GM12878 (cell line): ENCODE data around the gene IKZF1. TPM values are rescaled to one million over a fixed set of nuclear protein-coding genes. Genes with fewer than 3 reads are reported as not detected.
A peak's percentile ranks its signal among the peaks of the same experiment; 100 is the strongest.

Experiments
- ATAC-seq: fragments of 200-7000 bp; cut with Tn5 transposase; 3 replicates; pipeline ENCODE4 v1.9.1; 2020; ENCODE audit warnings: mild to moderate bottlenecking, moderate library complexity
- BruUV-seq: library from RNA; stranded (reverse); fragments of 400-500 nt; replicated peaks from 2 replicates; lab custom pipeline; 2021; lab: Mats Ljungman, UMichigan
- CTCF ChIA-PET: fragments of 300-600 bp; sonication (Branson Sonifier 250); formaldehyde crosslinking; extraction: SDS; loops from one replicate; lab custom pipeline; 2021; ENCODE audit warnings: inconsistent platforms; lab: Yijun Ruan, JAX
- POLR2A ChIA-PET: fragments of 350-600 bp; formaldehyde crosslinking; extraction: SDS; loops from one replicate; lab custom pipeline; 2021; ENCODE audit warnings: inconsistent platforms; lab: Charles Lee
- RAD21 ChIA-PET: fragments of 300-600 bp; sonication (Branson Sonifier 250); formaldehyde crosslinking; loops from one replicate; lab custom pipeline; 2023; ENCODE audit warnings: antibody characterized with exemption; ENCODE audit not compliant: unreplicated experiment; lab: Charles Lee
- SMC1A ChIA-PET: fragments of 300-600 bp; sonication (Branson Sonifier 250); formaldehyde crosslinking; loops from one replicate; lab custom pipeline; 2023; ENCODE audit not compliant: unreplicated experiment, uncharacterized antibody; lab: Charles Lee
- DNase-seq: peaks from one replicate; pipeline ENCODE4 v3.0.0-alpha.2; 2011; ENCODE audit warnings: low read depth, low spot score
- FAIRE-seq: peaks from 3 replicates; lab custom pipeline; 2011; peaks lifted over from hg19 to GRCh38; lab: Jason Lieb, UNC
- H2AFZ ChIP-seq: 2 replicates; pipeline ENCODE4 v1.6.0; 2011; ENCODE audit warnings: low read depth, low read length, control low read depth; ENCODE audit not compliant: control insufficient read depth
- H3K27ac ChIP-seq: 2 replicates; pipeline ENCODE4 v1.5.1; 2011; ENCODE audit warnings: control low read depth; ENCODE audit not compliant: control insufficient read depth, insufficient read depth
- H3K27me3 ChIP-seq, 2 experiments: replicated peaks in 1 of 2; 2 replicates each; pipeline versions ENCODE4 v1.6.0 to v1.6.1; 2011; ENCODE audit warnings: low read length in 1 of 2; ENCODE audit not compliant: control insufficient read depth in 2 of 2, insufficient read depth in 2 of 2
- H3K36me3 ChIP-seq, 2 experiments: 2 replicates each; pipeline ENCODE4 v1.5.1; 2011; ENCODE audit warnings: low read length in 1 of 2; ENCODE audit not compliant: control insufficient read depth in 2 of 2, insufficient read depth in 2 of 2
- H3K4me1 ChIP-seq: 2 replicates; pipeline ENCODE4 v1.6.1; 2011; ENCODE audit warnings: mild to moderate bottlenecking, low read length, moderate library complexity, mixed read lengths; ENCODE audit not compliant: control insufficient read depth, insufficient read depth
- H3K4me2 ChIP-seq: 2 replicates; pipeline ENCODE4 v1.6.0; 2011; ENCODE audit warnings: control low read depth; ENCODE audit not compliant: control insufficient read depth, insufficient read depth
- H3K4me3 ChIP-seq: fragments of 200-600 bp; sonication (generic); 2 replicates; pipeline ENCODE4 v1.5.1; 2016
- H3K79me2 ChIP-seq: 2 replicates; pipeline ENCODE4 v1.6.0; 2011; ENCODE audit warnings: low read length; ENCODE audit not compliant: control insufficient read depth, insufficient read depth
- H3K9ac ChIP-seq: 2 replicates; pipeline ENCODE4 v1.8.0; 2011; ENCODE audit warnings: low read length, control low read depth, mixed read lengths; ENCODE audit not compliant: control insufficient read depth, insufficient read depth
- H3K9me3 ChIP-seq: replicated peaks from 3 replicates; pipeline ENCODE4 v1.5.1; 2011; ENCODE audit warnings: mild to moderate bottlenecking, low read length; ENCODE audit not compliant: control insufficient read depth, insufficient read depth
- H4K20me1 ChIP-seq: 2 replicates; pipeline ENCODE4 v1.6.0; 2011; ENCODE audit not compliant: control insufficient read depth, insufficient read depth
- ETV6 ChIP-seq, 2 experiments: fragments of 450-650 bp in 1 of 2; IDR thresholded peaks in 1 of 2; conservative IDR thresholded peaks in 1 of 2; 2 replicates each; pipeline ENCODE4 v1.6.1; 2014; ENCODE audit warnings: antibody characterized with exemption in 1 of 2, borderline replicate concordance in 1 of 2, low read depth in 1 of 2, mild to moderate bottlenecking in 1 of 2, moderate library complexity in 1 of 2
- NKRF ChIP-seq: fragments of 450-650 bp; conservative IDR thresholded peaks from 2 replicates; pipeline ENCODE4 v1.6.1; 2017; ENCODE audit warnings: mild to moderate bottlenecking, moderate library complexity
- RUNX3 ChIP-seq: IDR thresholded peaks from 2 replicates; pipeline ENCODE4 v1.6.1; 2012; ENCODE audit warnings: low read length, inconsistent platforms
- WGBS: methylation state at CpG from one replicate; pipeline ENCODE4 v1.1.6; 2016; ENCODE audit warnings: low lambda C conversion rate; ENCODE audit not compliant: insufficient replicate concordance, insufficient coverage; ENCODE audit errors: missing lambda C conversion rate; 5-methylcytosine and 5-hydroxymethylcytosine counted together
- in situ Hi-C: fragments of 300-500 bp; cut with MboI; formaldehyde crosslinking; loops from 9 replicates; pipeline ENCODE4 v1.14.3; 2018; ENCODE audit warnings: mixed read lengths
- intact Hi-C: fragments of 100-400 bp; cut with micrococcal nuclease; formaldehyde crosslinking; loops from one replicate; pipeline ENCODE4 v1.14.2; 2022; ENCODE audit not compliant: unreplicated experiment
- polyA plus RNA-seq, 11 experiments: library from polyadenylated mRNA; depleted of rRNA in 4 of 11; unstranded in 6 of 11; stranded (reverse) in 5 of 11; fragments of >200 nt; fragmentation: Nextera tagmentation in 4 of 11; fragmentation: Illumina TruSeq in 1 of 11; extraction: Ambion mirVana in 4 of 11; extraction: Trizol in 1 of 11; gene quantifications; 1 replicate in 1 of 11; 2 replicates in 10 of 11; pipeline versions ENCODE4 v1.2.1 to v1.2.3, GENCODE V29; 2011 to 2016; ENCODE audit warnings: inconsistent platforms in 2 of 11, missing spikeins in 2 of 11, low read depth in 1 of 11
- total RNA-seq, 4 experiments: library from RNA; depleted of rRNA in 3 of 4; stranded (reverse); fragments of >200 nt in 3 of 4; fragmentation: Illumina TruSeq in 1 of 4; extraction: Trizol in 1 of 4; gene quantifications; 2 replicates each; pipeline versions ENCODE4 v1.2.1 to v1.2.3, GENCODE V29; 2013 to 2021

IKZF1 gene
- total and polyA plus RNA-seq, 10 of the 15 experiments (the other 5 are each of a cell fraction or from before 2014, with no cell fraction given) = 27.2 to 125 (median 71.6) TPM

- RAD21 ChIA-PET = interaction anchor here (1.0 to 10.0 kb wide), 24 partner anchors 10 to 275 kb away, joined by 3 to 124 read pairs (median 11); partner anchors contain the start of genes IKZF1 and ZPBP
- BruUV-seq = no TSS peak
- in situ Hi-C loops (no loop called here), intact Hi-C loops (loop anchor here (5.0 kb wide), 1 partner anchor 245 kb away; no protein-coding TSS in a partner anchor)
- TF ChIP-seq ETV6 (conservative IDR thresholded peaks at IDR 0.05 in 1 of 2, IDR thresholded peaks at IDR 0.05 in 1 of 2; ENCODE audit: borderline replicate concordance in 1 of 2, low read depth in 1 of 2) (0 out of 4 replicates have a peak, but pooled peaks of 1 of the 2 experiments have one; percentile 7), NKRF (no peak), RUNX3 (peak; percentile 20; the same call in 1 of the 2 replicates)
- Histone ChIP-seq H2AFZ (no peak overlapping the region), H4K20me1 (no peaks in the 10 kb centered on the region), H3K36me3 (peaks cover 7 to 18% of the 10 kb centered on the region in 2 experiments; a peak in 3 of 4 replicates), H3K4me3 (no peak overlapping the region), H3K9ac (no peak overlapping the region), H3K27me3 (no peaks in the 10 kb centered on the region), H3K79me2 (no peaks in the 10 kb centered on the region; the same call in 1 of the 2 replicates), H3K27ac (peak overlapping the region; percentile 17; the same call in 1 of the 2 replicates), H3K9me3 (peaks cover 3% of the 10 kb centered on the region; the same call in 2 of the 3 replicates), H3K4me1 (peaks cover 23% of the 10 kb centered on the region), H3K4me2 (peak overlapping the region; percentile 0; the same call in 1 of the 2 replicates)
- POLR2A ChIA-PET = interaction anchor here (1.2 to 1.9 kb wide), 2 partner anchors 59 to 161 kb away, joined by 3 to 9 read pairs; no protein-coding TSS in a partner anchor
- SMC1A ChIA-PET = interaction anchor here (0.8 to 10.5 kb wide), 36 partner anchors 7 to 328 kb away, joined by 3 to 274 read pairs (median 8); partner anchors contain the start of genes FIGNL1 and IKZF1
- ATAC-seq (peak; percentile 24), FAIRE-seq (no peak), DNase-seq (no peak)
- CTCF ChIA-PET = interaction anchor here (0.6 to 6.4 kb wide), 25 partner anchors 10 to 248 kb away, joined by 3 to 152 read pairs (median 9); partner anchors contain the start of gene IKZF1
- WGBS = 34% methylated on average over 6 of the region's 6 CpGs
Measured at GRCh38 chr7:50367570-50367969, 63.1 kb downstream of the IKZF1 start.
